ENCODE measurements around the gene PRRG2. TPM values are rescaled to one million over a fixed set of nuclear protein-coding genes. Genes with fewer than 3 reads are reported as not detected.

The PRRG2 gene
- total RNA-seq, 6 experiments from 2014 or later = 2.5 to 5.9 (median 3.1) TPM

DNA sequence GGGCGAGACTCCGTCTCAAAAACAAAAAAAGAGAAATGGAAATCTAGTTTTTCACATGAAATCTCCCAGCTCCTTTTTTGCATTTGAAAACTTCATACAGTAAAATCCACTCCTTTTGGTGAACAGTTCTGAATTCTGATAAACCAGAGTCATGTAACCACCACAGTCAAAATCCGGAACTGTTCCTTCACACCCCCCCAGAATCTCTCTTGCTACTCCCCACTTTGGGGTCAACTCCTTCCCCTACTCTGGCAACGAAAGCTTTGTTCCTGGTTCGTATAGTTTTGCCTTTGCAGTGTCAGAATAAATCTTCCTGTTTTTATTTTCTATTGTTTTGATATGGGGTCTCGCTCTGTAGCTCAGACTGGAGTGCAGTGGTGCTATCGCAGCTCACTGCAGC, 29.6 kb upstream of the PRRG2 start:
- 80% methylated on average over 6 of the region's 7 CpGs for WGBS (ENCODE audit: insufficient coverage, low coverage, low lambda C conversion rate, missing lambda C conversion rate)
- ATAC-seq (peak in 1 of 4 donors; percentile 15), DNase-seq (no peak)
- H3K9me3 ChIP-seq = no peaks in the 10 kb centered on the region
- TF ChIP-seq, protein P1, sequence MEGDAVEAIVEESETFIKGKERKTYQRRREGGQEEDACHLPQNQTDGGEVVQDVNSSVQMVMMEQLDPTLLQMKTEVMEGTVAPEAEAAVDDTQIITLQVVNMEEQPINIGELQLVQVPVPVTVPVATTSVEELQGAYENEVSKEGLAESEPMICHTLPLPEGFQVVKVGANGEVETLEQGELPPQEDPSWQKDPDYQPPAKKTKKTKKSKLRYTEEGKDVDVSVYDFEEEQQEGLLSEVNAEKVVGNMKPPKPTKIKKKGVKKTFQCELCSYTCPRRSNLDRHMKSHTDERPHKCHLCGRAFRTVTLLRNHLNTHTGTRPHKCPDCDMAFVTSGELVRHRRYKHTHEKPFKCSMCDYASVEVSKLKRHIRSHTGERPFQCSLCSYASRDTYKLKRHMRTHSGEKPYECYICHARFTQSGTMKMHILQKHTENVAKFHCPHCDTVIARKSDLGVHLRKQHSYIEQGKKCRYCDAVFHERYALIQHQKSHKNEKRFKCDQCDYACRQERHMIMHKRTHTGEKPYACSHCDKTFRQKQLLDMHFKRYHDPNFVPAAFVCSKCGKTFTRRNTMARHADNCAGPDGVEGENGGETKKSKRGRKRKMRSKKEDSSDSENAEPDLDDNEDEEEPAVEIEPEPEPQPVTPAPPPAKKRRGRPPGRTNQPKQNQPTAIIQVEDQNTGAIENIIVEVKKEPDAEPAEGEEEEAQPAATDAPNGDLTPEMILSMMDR (IDR thresholded peaks at IDR 0.05) = no peak
- TF ChIP-seq POLR2A (IDR thresholded peaks at IDR 0.05) = no peak
- no peak overlapping the region for H3K4me3 ChIP-seq
- intact Hi-C loops (cut with DNase I) = no loop called here
- no peaks in the 10 kb centered on the region for H3K27me3 ChIP-seq
- H3K27ac ChIP-seq = no peak overlapping the region
- peaks cover 0 to 11% (median 0%) of the 10 kb centered on the region in 4 donors for H3K4me1 ChIP-seq
- peaks cover 0 to 8% (median 2%) of the 10 kb centered on the region in 4 donors for H3K36me3 ChIP-seq

- TF ChIP-seq POLR2A (IDR thresholded peaks at IDR 0.05) = no peak
- TF ChIP-seq, protein P1 (IDR thresholded peaks at IDR 0.05) = no peak
- H3K27me3 ChIP-seq = no peaks in the 10 kb centered on the region
- no peak for DNase-seq
- H3K4me3 ChIP-seq = no peak overlapping the region
- intact Hi-C loops (cut with DNase I) = no loop called here
- 78% methylated on average over 10 of the region's 11 CpGs for WGBS (ENCODE audit: insufficient coverage, low coverage, low lambda C conversion rate, missing lambda C conversion rate)
- no peak overlapping the region for H3K27ac ChIP-seq
- H3K9me3 ChIP-seq = no peaks in the 10 kb centered on the region
- peaks cover 0 to 18% (median 8%) of the 10 kb centered on the region in 4 donors for H3K36me3 ChIP-seq
- H3K4me1 ChIP-seq = peaks cover 0 to 11% (median 0%) of the 10 kb centered on the region in 4 donors
- peak in 2 of 4 donors; percentile 3 to 28 for ATAC-seq
Observed at GRCh38 chr19:49552749-49553148, 28.4 kb upstream of the PRRG2 start.

GRCh38 chr19:49553451-49554271, 27.5 kb upstream of the PRRG2 start:
- DNase-seq (no peak), ATAC-seq (peak; percentile 34 to 66 (median 46))
- 43% methylated on average over 6 of the region's 10 CpGs for WGBS (ENCODE audit: insufficient coverage, low coverage, low lambda C conversion rate, missing lambda C conversion rate)
- Histone ChIP-seq H3K27ac (peak overlapping the region in 2 of 3 donors; percentile 51 to 54), H3K4me1 (peaks cover 0 to 11% (median 0%) of the 10 kb centered on the region in 4 donors), H3K36me3 (peaks cover 0 to 25% (median 10%) of the 10 kb centered on the region in 4 donors), H3K27me3 (no peaks in the 10 kb centered on the region), H3K4me3 (no peak overlapping the region), H3K9me3 (no peaks in the 10 kb centered on the region)
- TF ChIP-seq, protein P1 (IDR thresholded peaks at IDR 0.05) = no peak
- no peak for TF ChIP-seq POLR2A (IDR thresholded peaks at IDR 0.05)
- intact Hi-C loops (cut with DNase I) = no loop called here

GRCh38 chr19:49554701-49555181, 26.4 kb upstream of the PRRG2 start:
- 49% methylated on average over 11 of the region's 17 CpGs for WGBS (ENCODE audit: insufficient coverage, low coverage, low lambda C conversion rate, missing lambda C conversion rate)
- Histone ChIP-seq H3K27me3 (no peaks in the 10 kb centered on the region), H3K4me3 (no peak overlapping the region), H3K27ac (peak overlapping the region; percentile 29 to 54 (median 51)), H3K36me3 (peaks cover 0 to 28% (median 12%) of the 10 kb centered on the region in 4 donors), H3K4me1 (peaks cover 0 to 11% (median 0%) of the 10 kb centered on the region in 4 donors), H3K9me3 (no peaks in the 10 kb centered on the region)
- no peak for TF ChIP-seq POLR2A (IDR thresholded peaks at IDR 0.05)
- TF ChIP-seq, protein P1 (IDR thresholded peaks at IDR 0.05) = no peak
- DNase-seq (peak in 1 of 3 donors; percentile 57), ATAC-seq (peak; percentile 42 to 63 (median 49))
- intact Hi-C loops (cut with DNase I) = no loop called here
